GM10266 (cell line): Measurements from ENCODE around the gene RFXANK.

Experiments used
- DNase-seq: peaks from one replicate; pipeline ENCODE4 v3.0.0; 2012; ENCODE audit errors: extremely low spot score
- TF ChIP-seq, protein P1 (sequence below): IDR thresholded peaks from 2 replicates; pipeline ENCODE4 v1.5.1; 2012; ENCODE audit warnings: mild to moderate bottlenecking, low read depth; ENCODE audit not compliant: control insufficient read depth, insufficient read depth; ENCODE audit errors: missing control alignments

RFXANK gene

DNA sequence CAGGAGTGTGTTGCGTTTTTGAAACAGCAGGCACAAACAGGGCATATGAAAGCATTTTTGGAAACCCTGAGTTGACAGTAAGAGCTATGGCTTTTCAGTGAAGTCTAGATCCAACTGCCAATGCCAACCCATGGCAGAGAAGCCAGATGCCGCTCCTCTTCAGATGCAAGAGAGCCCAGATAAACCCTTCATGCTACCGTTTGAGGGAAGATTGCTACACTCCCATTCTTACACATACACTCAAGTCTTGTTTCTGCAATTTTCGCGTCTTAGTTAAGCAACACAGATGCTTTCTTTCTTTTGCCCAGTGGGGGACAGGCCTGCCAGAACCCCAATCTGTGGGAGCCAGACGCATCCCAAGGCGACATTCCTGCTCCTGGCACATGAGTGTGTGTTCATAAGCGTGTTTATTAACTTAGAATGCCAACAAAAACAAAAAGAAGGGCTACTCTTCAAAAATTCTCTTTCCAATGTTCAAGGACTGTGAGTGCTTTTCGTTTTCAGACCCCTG, 10.5 kb upstream of the RFXANK start:
- TF ChIP-seq, protein P1, sequence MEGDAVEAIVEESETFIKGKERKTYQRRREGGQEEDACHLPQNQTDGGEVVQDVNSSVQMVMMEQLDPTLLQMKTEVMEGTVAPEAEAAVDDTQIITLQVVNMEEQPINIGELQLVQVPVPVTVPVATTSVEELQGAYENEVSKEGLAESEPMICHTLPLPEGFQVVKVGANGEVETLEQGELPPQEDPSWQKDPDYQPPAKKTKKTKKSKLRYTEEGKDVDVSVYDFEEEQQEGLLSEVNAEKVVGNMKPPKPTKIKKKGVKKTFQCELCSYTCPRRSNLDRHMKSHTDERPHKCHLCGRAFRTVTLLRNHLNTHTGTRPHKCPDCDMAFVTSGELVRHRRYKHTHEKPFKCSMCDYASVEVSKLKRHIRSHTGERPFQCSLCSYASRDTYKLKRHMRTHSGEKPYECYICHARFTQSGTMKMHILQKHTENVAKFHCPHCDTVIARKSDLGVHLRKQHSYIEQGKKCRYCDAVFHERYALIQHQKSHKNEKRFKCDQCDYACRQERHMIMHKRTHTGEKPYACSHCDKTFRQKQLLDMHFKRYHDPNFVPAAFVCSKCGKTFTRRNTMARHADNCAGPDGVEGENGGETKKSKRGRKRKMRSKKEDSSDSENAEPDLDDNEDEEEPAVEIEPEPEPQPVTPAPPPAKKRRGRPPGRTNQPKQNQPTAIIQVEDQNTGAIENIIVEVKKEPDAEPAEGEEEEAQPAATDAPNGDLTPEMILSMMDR: no peak
- DNase-seq: no peak

DNA sequence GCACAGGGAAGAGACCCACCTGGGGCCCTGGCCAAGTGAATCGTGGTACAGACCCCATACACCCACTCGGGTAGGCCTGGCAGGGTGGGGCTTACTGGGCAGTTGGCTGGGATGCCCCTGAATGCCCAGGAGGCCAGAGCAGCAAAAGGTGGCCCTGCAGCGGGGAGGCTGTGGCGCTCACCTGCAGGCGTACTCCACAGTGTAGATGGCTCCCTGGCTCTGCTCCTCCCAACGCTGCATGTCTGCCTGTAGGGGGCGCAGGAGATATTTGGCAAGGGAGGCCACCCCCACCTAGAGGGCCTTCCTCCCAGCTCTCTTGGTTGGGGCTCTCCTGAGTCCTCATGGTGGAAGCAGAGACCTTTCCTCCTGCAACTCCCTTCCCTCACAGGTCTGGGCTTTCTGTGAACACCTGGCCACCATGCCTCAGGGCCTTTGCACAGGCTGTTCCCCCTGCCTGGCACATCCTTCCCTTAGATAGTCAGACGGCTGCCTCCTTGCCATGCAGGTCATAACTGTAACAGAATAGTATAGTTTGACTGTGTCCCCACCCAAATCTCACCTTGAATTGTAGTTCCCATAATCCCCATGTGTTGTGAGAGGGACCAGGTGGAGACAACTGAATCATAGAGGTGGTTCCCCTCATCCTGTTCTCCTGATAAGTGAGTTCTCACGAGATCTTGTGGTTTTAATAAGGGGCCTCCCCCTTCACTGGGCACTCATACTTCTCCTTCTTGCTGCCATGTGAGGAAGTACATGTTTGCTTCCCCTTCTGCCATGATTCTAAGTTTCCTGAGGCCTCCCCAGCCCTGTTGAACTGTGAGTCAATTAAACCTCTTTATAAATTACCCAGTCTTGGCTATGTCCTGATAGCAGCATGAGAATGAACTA, 6.0 kb upstream of the RFXANK start:
- TF ChIP-seq, protein P1: peak; percentile 35
- no peak for DNase-seq

DNA sequence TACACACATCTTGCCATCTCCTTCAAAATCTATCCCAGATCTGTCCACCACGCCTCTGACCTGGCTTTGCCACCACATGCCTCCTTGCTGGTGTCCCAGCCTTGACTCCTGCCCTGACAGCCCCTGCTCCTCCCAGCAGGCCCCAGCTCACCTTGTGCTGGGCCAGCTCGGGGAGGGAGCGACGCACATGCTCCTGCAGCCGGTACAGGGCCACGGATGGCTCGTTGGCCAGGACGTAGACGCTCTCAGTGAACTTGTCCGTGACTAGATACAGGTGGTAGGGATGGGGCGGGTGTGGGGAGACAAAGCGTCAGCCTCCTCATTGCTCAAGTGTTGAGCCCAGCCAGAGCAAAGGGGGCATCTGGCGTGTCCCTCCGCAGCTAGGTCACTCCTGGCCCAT, 5.3 kb upstream of the RFXANK start:
- no peak for DNase-seq
- TF ChIP-seq, protein P1: no peak

DNA sequence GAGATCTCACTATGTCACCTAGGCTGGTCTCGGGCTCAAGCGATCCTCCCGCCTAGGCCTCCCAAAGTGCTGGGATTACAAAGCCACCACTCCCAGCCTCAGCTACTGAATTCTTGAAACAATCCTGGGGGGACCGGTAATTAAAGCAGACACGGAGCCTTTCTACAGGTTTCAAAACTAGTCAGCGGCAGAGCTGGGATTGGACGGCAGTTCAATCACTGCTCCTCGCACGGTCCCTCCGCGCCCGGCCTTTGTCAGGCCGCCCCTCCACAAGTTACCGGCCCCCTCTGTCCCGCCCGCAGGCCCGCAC, 335 bp upstream of the RFXANK start:
- no peak for DNase-seq
- TF ChIP-seq, protein P1: no peak

DNA sequence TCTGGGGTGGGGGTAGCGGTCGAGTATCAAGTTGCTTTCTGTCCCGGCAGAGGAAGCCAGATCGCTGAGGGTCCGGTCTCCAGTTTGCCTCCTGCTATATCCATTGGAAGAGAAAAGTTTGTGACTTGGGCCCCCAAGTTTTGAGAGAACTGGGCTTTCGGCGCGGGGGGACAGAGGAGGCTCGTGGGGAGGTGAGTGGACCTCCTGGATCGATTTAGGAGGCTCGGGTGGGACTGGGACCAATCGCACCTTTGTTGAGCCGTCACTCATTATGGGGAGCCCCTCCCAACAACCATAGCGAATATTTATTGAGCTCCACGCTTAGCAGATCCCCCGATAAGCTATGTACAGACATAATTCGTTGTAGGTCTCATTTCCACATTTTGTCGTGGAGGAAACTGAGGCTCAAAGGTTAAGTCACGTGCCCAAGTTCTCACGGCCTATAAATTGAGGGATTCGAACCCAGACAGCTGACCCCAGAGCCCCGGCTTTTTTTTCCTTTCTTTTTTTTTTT, 909 bp downstream of the RFXANK start:
- TF ChIP-seq, protein P1: no peak
- DNase-seq: no peak

DNA sequence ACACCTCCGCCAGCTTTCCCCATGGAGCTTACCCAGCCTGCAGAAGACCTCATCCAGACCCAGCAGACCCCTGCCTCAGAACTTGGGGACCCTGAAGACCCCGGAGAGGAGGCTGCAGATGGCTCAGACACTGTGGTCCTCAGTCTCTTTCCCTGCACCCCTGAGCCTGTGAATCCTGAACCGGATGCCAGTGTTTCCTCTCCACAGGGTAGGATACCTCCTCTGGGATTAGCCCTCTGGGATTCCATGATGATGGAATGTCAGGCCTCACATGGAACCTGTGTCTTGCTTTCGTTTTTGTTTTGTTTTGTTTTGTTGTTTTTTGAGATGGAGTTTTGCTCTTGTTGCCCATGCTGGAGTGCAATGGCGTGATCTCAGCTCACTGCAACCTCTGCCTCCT, 1.9 kb downstream of the RFXANK start:
- DNase-seq: no peak
- TF ChIP-seq, protein P1: no peak

DNA sequence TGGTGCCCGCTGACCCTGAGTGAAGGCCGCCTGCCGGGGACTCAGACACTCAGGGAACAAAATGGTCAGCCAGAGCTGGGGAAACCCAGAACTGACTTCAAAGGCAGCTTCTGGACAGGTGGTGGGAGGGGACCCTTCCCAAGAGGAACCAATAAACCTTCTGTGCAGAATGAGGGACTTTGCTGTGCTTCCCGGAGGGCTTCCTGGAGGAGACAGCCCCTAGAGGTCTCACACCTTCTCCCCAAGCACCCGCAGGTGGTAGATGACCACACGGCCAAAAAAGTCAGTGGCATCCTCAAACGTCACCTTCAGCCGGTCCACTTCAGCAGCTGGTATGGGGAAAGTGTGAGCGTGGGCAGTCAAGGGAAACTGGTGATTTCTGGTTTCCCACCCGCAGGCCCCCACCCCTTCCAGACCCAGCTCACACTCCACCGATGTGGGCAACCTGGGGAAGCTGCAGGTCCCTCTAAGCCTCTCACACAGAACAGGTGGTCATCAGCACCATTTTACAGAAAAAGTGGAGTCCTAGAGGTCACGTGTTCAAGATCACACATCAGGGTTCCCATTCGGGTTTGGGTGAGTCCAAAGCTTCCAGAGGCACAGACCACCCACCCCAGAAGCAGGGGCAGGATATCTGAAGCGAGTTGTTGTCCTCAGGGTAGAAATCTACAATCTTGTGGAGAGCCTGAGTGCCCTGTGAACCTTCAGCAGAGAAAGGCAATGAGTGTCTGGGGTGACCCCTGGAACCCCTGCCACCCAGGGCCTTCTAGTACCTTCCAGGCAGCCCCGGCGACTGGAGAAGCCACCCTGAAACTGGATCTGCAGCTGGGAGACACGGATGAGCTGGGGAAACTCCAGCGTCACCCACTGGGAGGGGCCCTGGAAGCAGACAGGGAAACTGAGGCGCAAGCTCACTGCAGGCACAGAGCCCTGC, 9.9 kb downstream of the RFXANK start:
- TF ChIP-seq, protein P1: no peak
- DNase-seq: no peak
